OCI-LY1 (cell line): ENCODE measurements around the gene IGF2BP3.

Experiments
- CTCF ChIP-seq: fragments of 200-600 bp; sonication (generic), shearing (Covaris generic); IDR thresholded peaks from 2 replicates; pipeline ENCODE4 v1.5.1; 2017; ENCODE audit warnings: mild to moderate bottlenecking, antibody characterized with exemption, low read length, moderate library complexity, mixed read lengths
- EZH2 ChIP-seq: fragments of 200-600 bp; sonication (generic), shearing (Covaris generic); IDR thresholded peaks from 2 replicates; pipeline ENCODE4 v1.8.0; 2017; ENCODE audit warnings: borderline replicate concordance, mixed run types, mild to moderate bottlenecking, antibody characterized with exemption, low read length, moderate library complexity, mixed read lengths

GRCh38 chr7:23415198-23415597, 55.1 kb downstream of the IGF2BP3 start:
- TF ChIP-seq CTCF: no peak
- TF ChIP-seq EZH2: no peak
